ENCODE results near the gene EFNB2.

The EFNB2 gene

DNA sequence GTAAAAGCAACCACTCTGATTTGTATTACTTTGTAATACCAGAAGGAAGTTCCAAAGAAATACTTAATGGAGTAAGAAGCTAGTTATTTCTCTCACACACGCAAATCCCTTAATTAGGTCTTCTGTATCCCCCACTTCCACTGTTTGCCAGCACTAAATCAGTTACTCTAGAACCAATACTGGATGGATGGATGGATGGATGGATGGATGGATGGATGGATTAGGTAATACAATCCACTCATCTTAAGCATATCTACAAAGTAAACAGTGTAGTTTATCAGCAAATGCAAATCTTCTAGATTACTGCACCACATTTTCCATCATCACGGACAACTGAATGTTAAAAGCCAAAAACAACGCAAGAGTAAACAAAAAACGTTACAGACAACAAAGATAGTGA, 5.2 kb upstream of the EFNB2 start:
- H3K27me3 ChIP-seq (ENCODE audit: insufficient read depth, low read length) = no peaks in the 10 kb centered on the region
- no peak overlapping the region for H3K4me3 ChIP-seq (ENCODE audit: low read length)
- no peaks in the 10 kb centered on the region for H3K9me3 ChIP-seq (ENCODE audit: insufficient read depth, low read depth, low read length)
- H3K4me1 ChIP-seq (ENCODE audit: insufficient read depth, low read length) = peaks cover 5% of the 10 kb centered on the region
- H3K9ac ChIP-seq (ENCODE audit: low read depth, low read length) = no peak overlapping the region
- peaks cover 54% of the 10 kb centered on the region for H3K36me3 ChIP-seq (ENCODE audit: insufficient read depth, low read depth, low read length)
- no peak overlapping the region for H3K27ac ChIP-seq (ENCODE audit: low read length)

DNA sequence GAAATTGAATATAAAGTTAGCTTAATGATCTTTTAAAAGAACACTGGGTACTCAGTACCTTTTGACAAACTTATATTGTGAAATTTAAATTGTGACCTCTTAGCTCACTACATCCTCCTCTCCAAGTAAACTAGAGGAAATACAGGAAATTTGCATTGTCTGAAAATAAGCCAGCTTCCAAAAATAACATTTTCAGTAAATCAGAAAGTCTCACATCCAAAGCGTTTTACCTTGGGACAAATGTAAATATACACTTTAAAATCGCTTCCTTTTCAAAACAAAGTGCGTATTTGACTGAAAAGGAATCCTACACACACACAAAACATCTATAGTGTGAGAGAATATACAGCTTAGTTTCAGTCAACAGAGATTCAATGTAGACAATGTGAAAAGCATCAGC, 2.1 kb upstream of the EFNB2 start:
- no peaks in the 10 kb centered on the region for H3K9me3 ChIP-seq (ENCODE audit: insufficient read depth, low read depth, low read length)
- no peak overlapping the region for H3K9ac ChIP-seq (ENCODE audit: low read depth, low read length)
- H3K27ac ChIP-seq (ENCODE audit: low read length) = no peak overlapping the region
- peaks cover 23% of the 10 kb centered on the region for H3K36me3 ChIP-seq (ENCODE audit: insufficient read depth, low read depth, low read length)
- H3K27me3 ChIP-seq (ENCODE audit: insufficient read depth, low read length) = peaks cover 19% of the 10 kb centered on the region
- H3K4me1 ChIP-seq (ENCODE audit: insufficient read depth, low read length) = peaks cover 5% of the 10 kb centered on the region
- no peak overlapping the region for H3K4me3 ChIP-seq (ENCODE audit: low read length)

DNA sequence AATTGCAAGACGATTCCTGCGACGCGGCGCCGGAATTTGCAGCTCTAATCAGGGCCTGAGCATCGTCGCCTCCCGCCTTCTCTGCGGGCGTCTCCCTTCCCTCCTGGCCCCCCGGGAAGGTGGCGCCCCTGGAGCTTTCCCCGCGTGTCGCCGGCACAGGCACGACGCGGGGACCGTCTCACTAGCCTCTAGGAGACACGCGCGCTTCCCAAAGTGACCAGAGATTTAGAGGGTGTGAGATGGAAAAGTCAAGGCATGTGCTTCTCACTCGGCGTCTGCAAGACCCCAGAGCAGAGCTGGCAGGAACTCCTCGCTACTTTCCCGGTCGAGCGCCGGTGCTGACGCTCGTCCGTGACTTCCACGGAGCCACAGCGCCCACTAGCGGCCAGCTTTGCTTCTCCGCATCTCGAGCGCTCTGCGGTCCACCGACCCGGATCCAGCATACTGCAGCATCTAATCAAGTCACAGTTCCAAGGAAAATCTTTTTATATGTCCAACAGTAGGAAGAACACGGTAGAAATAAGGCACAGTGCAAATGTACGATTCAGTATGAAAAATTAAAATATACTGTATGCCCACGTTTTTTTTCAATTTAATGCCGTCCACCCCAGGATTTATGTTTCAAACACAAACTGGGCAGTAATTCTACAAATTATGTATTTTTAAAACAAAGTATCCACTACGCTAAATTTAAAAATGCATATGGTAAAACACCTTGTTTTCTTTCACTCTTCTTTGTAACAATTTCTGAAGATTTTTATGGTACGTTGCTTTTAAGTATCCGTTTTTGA, 977 bp upstream of the EFNB2 start:
- peaks cover 13% of the 10 kb centered on the region for H3K4me1 ChIP-seq (ENCODE audit: insufficient read depth, low read length)
- H3K27me3 ChIP-seq (ENCODE audit: insufficient read depth, low read length) = peaks cover 30% of the 10 kb centered on the region
- H3K9me3 ChIP-seq (ENCODE audit: insufficient read depth, low read depth, low read length) = no peaks in the 10 kb centered on the region
- H3K36me3 ChIP-seq (ENCODE audit: insufficient read depth, low read depth, low read length) = peaks cover 12% of the 10 kb centered on the region
- H3K27ac ChIP-seq (ENCODE audit: low read length) = no peak overlapping the region
- H3K4me3 ChIP-seq (ENCODE audit: low read length) = peak overlapping the region; percentile 70
- H3K9ac ChIP-seq (ENCODE audit: low read depth, low read length) = no peak overlapping the region

DNA sequence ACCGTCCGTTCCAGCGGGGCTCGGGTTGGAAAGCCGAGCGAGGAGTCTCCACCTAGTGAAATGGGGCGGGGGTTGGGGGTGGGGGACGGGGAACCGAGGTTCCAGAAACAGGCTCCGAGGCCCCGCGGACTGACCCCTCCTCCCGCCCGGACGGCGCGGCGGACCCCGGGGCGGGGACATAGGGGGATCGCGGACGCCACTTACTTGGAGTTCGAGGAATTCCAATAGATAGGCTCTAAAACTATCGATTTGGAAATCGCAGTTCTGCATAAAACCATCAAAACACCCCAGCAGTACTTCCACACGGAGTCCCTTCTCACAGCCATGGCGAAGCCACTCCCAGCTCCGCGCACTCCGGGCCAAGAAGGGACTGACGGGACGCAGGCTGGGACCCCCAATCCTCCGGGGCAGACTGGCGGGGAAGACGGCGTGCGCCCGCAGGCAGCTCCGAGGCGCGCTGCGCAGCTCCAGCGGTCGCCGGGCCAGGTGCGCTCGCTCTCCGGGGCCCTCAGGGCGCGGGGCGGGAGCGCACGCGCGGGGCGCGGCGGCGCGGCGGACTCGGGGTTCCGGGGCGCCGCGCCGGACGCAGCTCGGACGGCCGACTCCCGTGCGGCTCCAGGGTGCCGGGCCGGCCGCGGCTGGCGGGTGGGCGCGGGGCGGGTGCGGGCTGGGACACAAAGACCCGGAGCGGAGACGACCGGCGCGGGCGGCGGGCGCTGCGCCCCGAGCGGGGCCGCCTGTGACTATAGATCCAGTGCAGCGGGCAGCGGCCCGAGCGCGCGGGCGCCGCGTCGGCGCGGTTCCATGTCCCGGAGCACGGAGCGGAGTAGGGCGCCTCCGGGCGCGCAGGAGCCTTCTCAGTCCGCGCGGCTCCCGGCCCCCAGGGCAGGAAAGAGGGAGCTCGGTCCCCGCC, 567 bp downstream of the EFNB2 start:
- Histone ChIP-seq H3K27ac (ENCODE audit: low read length) (no peak overlapping the region), H3K27me3 (ENCODE audit: insufficient read depth, low read length) (peaks cover 45% of the 10 kb centered on the region), H3K4me3 (ENCODE audit: low read length) (peak overlapping the region; percentile 75), H3K4me1 (ENCODE audit: insufficient read depth, low read length) (peaks cover 28% of the 10 kb centered on the region), H3K36me3 (ENCODE audit: insufficient read depth, low read depth, low read length) (no peaks in the 10 kb centered on the region), H3K9ac (ENCODE audit: low read depth, low read length) (peak overlapping the region; percentile 68; the same call in 1 of the 2 replicates), H3K9me3 (ENCODE audit: insufficient read depth, low read depth, low read length) (no peaks in the 10 kb centered on the region)

DNA sequence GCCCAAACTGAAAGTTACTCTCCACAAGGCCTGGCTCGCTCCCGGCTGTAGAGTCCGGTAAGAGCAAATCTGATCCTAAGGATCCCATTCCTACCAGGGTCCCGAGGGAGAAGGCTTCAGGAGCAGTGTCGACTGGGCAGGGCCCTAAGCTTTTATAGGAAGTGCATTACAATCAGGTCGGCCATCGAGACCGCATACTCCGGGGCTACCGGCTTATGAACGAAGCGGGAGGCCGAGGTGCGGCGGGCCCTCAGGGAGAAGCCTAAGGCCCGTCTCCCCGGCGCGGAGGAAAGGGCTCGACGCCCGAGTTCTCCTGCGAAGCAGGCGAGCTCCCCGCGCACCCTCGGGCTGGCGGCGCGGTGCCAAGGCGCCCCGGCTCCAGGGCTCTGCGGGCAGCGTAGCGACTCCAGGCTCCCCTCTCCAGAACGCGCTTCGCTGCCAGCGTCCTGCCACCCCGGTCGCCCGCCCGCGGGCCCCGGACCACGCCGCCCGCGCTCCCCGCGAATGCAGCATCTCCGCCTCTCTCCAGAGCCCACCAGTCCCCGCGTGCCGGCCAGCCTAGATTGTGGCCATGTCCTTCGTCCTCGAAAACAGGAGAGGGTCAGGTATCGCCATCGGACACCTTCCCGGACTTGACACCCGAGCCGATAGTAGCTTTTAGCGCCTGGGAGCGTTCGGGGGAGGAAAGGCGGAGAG, 1.4 kb downstream of the EFNB2 start:
- peaks cover 50% of the 10 kb centered on the region for H3K27me3 ChIP-seq (ENCODE audit: insufficient read depth, low read length)
- no peaks in the 10 kb centered on the region for H3K36me3 ChIP-seq (ENCODE audit: insufficient read depth, low read depth, low read length)
- H3K9me3 ChIP-seq (ENCODE audit: insufficient read depth, low read depth, low read length) = no peaks in the 10 kb centered on the region
- peak overlapping the region; percentile 68; the same call in 1 of the 2 replicates for H3K9ac ChIP-seq (ENCODE audit: low read depth, low read length)
- H3K4me3 ChIP-seq (ENCODE audit: low read length) = peak overlapping the region; percentile 75
- peaks cover 36% of the 10 kb centered on the region for H3K4me1 ChIP-seq (ENCODE audit: insufficient read depth, low read length)
- H3K27ac ChIP-seq (ENCODE audit: low read length) = no peak overlapping the region

DNA sequence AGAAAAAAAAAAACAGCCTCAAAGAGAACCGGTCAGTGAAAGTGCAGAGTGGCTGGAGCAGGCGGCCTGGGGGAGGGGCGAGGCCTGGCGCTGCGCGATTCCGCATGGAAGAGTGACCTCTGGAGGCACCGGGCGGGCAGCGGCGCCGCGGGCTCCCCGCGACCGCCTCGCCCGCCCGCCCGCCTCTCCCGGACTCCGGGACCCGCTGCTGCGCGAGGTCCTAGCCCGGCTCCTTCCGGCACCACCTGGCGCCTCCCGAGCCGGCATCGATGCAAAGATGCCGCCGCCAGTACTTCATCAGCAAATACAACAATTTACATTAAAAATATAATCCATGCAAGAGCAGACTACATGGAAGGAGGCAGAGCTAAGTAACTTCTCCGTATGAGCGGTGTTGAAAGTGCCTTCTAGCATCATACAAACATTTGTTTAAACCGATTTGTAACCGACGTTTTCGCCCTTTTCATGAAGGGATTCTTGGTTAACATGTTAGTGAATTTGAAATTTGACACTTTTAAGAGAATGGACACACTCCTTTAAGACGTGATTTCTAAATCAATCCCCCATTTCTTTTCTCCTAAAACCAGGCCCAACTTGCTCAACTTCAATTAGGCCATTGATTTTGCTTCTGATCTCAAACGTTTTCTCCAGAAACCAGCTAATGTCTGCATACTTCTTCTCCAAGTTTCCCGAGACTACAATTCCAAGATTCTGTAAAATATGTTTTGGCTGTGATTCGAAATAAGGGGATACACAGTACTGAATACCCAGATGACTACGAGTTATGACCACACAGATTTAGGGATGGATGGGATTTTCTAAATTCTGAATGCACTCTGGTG, 2.1 kb downstream of the EFNB2 start:
- Histone ChIP-seq H3K4me1 (ENCODE audit: insufficient read depth, low read length) (peaks cover 44% of the 10 kb centered on the region), H3K27me3 (ENCODE audit: insufficient read depth, low read length) (peaks cover 50% of the 10 kb centered on the region), H3K9me3 (ENCODE audit: insufficient read depth, low read depth, low read length) (no peaks in the 10 kb centered on the region), H3K9ac (ENCODE audit: low read depth, low read length) (peak overlapping the region; percentile 68; the same call in 1 of the 2 replicates), H3K4me3 (ENCODE audit: low read length) (peak overlapping the region; percentile 75), H3K27ac (ENCODE audit: low read length) (no peak overlapping the region), H3K36me3 (ENCODE audit: insufficient read depth, low read depth, low read length) (no peaks in the 10 kb centered on the region)

DNA sequence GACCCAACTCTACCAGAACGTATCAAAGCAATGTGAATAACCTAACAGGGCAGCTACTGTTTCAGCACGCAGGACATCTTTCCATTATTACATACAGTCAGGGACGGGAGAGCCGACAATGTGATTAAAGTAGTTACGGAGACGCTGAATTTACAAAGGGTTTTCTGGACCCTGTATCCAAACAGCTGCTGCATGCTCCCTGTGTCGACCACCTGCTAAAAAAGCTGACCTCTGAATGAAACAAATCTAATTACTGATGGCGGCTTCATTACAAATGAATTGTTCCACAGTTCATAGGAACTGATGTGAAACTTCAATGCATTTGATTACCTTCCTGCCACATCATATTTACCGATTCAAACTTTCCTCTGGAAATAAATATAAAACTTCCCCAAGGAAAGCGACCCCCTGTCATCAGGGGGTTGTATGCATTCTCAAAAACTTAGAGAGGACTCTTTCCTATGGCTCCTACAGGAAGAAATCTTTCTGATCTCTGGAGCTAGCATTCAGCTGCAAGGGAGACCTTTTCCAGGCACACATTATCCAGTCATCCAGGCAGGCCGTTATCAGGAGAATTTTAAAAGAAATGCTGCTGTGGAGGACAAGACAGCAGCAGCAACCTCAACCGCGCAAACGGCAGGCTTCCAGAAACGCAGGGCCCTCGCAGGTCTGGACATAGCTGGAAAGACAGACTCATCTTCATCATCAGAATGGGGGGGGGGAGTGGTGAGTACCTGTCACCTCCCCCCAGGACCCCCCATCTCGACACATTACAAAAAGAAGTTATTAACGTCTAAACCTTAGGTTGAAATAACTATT, 3.1 kb downstream of the EFNB2 start:
- H3K27ac ChIP-seq (ENCODE audit: low read length) = no peak overlapping the region
- H3K4me3 ChIP-seq (ENCODE audit: low read length) = peak overlapping the region; percentile 75
- H3K9ac ChIP-seq (ENCODE audit: low read depth, low read length) = peak overlapping the region; percentile 49; the same call in 1 of the 2 replicates
- H3K4me1 ChIP-seq (ENCODE audit: insufficient read depth, low read length) = peaks cover 51% of the 10 kb centered on the region
- no peaks in the 10 kb centered on the region for H3K36me3 ChIP-seq (ENCODE audit: insufficient read depth, low read depth, low read length)
- H3K27me3 ChIP-seq (ENCODE audit: insufficient read depth, low read length) = peaks cover 50% of the 10 kb centered on the region
- H3K9me3 ChIP-seq (ENCODE audit: insufficient read depth, low read depth, low read length) = no peaks in the 10 kb centered on the region

DNA sequence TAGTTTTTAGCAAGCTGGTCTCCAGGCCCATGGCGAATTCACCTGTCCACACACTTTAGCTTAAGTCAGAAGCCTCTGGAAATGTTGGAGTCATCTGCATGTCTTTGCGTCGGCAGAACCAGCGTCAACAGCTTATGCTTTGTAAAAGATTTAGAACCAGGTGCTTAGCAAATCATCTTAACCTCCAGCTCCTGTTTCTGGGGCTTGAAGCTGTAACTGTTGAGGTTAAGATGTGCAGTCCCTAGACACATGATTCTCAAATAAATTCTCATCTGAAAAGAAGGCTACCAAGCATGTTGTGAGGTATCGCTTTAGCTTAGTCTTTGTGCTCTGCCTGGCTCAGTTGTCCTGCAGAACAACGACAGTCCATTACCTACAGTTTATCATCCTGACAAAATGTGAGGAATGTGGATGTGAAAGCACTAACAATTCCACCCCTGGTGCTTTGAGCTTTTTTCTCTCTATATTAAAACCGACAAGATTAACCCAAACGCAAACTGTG, 4.4 kb downstream of the EFNB2 start:
- H3K9me3 ChIP-seq (ENCODE audit: insufficient read depth, low read depth, low read length) = no peaks in the 10 kb centered on the region
- peak overlapping the region; percentile 75 for H3K4me3 ChIP-seq (ENCODE audit: low read length)
- peaks cover 61% of the 10 kb centered on the region for H3K4me1 ChIP-seq (ENCODE audit: insufficient read depth, low read length)
- H3K9ac ChIP-seq (ENCODE audit: low read depth, low read length) = no peak overlapping the region
- H3K27me3 ChIP-seq (ENCODE audit: insufficient read depth, low read length) = peaks cover 56% of the 10 kb centered on the region
- H3K36me3 ChIP-seq (ENCODE audit: insufficient read depth, low read depth, low read length) = no peaks in the 10 kb centered on the region
- H3K27ac ChIP-seq (ENCODE audit: low read length) = no peak overlapping the region

DNA sequence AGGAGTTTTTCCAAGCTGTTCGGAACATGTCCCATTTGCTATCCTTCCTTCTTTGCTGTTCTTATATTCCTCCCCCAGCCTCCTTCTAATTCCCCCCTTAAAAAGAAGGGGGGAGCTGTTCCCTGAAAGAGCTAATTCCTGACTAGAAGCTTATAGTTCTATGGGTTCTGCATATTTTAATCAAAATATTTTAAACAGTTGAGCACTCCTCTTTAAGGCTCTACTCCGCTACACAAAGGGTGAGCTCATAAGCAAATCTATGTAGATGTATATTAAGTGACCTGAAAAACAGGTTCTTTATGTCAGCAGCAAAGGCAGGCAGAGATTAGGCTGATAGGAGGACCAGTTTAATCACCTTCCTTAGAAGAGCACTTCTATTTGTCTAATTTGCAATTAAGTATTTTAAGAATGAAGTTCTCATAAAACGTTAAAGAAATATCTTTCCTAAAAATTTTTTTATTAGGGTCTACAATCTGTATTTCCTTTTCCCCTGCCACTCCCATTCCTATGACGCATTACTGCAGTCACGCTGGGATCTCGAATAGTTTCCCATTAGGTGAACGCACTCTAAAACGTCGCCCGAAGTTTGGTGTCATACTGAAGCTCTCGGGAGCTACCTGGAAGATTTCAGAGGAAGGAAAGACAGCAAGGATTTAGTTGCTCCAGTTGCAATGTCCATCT, 5.2 kb downstream of the EFNB2 start:
- peaks cover 67% of the 10 kb centered on the region for H3K4me1 ChIP-seq (ENCODE audit: insufficient read depth, low read length)
- H3K9me3 ChIP-seq (ENCODE audit: insufficient read depth, low read depth, low read length) = no peaks in the 10 kb centered on the region
- H3K27me3 ChIP-seq (ENCODE audit: insufficient read depth, low read length) = peaks cover 57% of the 10 kb centered on the region
- peak overlapping the region; percentile 75 for H3K4me3 ChIP-seq (ENCODE audit: low read length)
- H3K36me3 ChIP-seq (ENCODE audit: insufficient read depth, low read depth, low read length) = no peaks in the 10 kb centered on the region
- H3K9ac ChIP-seq (ENCODE audit: low read depth, low read length) = peak overlapping the region; percentile 1; the same call in 1 of the 2 replicates
- no peak overlapping the region for H3K27ac ChIP-seq (ENCODE audit: low read length)

All from iPS-20b (cell line).